GM12892 (cell line): ENCODE measurements around the gene TRIO.

ENCODE experiments used
- POLR2A ChIP-seq: IDR thresholded peaks from 2 replicates; pipeline ENCODE4 v1.6.1; 2011; ENCODE audit warnings: low read depth, low read length, control low read depth
- POLR2AphosphoS5 ChIP-seq: IDR thresholded peaks from 2 replicates; pipeline ENCODE4 v1.6.1; 2011; ENCODE audit warnings: low read depth, low read length, control low read depth
- TAF1 ChIP-seq: IDR thresholded peaks from 2 replicates; pipeline ENCODE4 v1.6.1; 2011; ENCODE audit warnings: low read depth, mild to moderate bottlenecking, control low read depth, low read length, borderline replicate concordance

DNA sequence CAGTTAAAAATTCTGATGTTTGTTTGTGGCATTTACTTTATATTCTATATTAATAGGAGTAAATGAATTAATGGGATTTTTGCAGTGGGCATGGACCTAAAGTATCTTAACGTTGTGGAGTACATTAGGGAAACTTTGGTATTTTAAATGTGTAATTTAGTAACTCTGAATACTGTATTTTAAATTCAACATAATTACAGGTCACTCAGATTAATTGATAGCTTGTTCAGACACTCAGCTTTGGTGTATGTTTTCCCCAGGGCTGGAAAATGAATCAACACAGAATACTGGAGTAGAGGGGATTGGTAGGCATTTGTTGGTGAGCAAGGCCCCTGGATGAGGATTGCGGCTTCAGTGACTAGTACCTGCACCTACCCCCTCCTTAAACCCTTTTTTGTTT is 117.5 kb downstream of the TRIO start:
- TF ChIP-seq POLR2A, result no peak
- no peak for TF ChIP-seq POLR2AphosphoS5
- TF ChIP-seq TAF1, result no peak
